Transverse colon (tissue), 4 donors: ENCODE data around the gene KCNG3. TPM values are rescaled to one million over a fixed set of nuclear protein-coding genes. Genes with fewer than 3 reads are reported as not detected.

Experiments used
- DNase-seq: peaks from one replicate; pipeline ENCODE4 v3.0.0-alpha.2; 2019
- H3K27ac ChIP-seq, 4 donors: fragments of 200-600 bp; sonication (generic); 2 replicates each; pipeline ENCODE4 v1.5.1; 2016 to 2018; ENCODE audit warnings: inconsistent platforms in 4 of 4
- H3K27me3 ChIP-seq: fragments of 200-600 bp; sonication (generic); 2 replicates; pipeline ENCODE4 v1.5.1; 2017; ENCODE audit warnings: inconsistent platforms
- H3K36me3 ChIP-seq, 4 donors: fragments of 200-600 bp; sonication (generic); 2 replicates each; pipeline ENCODE4 v1.5.1; 2017 to 2019; ENCODE audit warnings: inconsistent platforms in 4 of 4
- H3K4me1 ChIP-seq, 4 donors: fragments of 200-600 bp; sonication (generic); 2 replicates each; pipeline ENCODE4 v1.5.1; 2017 to 2020; ENCODE audit warnings: inconsistent platforms in 4 of 4
- H3K4me3 ChIP-seq, 4 donors: fragments of 200-600 bp; sonication (generic); 1 replicate in 1 of 4; 2 replicates in 3 of 4; pipeline versions ENCODE4 v1.5.1 to v1.6.1; 2017 to 2019; ENCODE audit warnings: inconsistent platforms in 4 of 4
- H3K9me3 ChIP-seq, 2 donors: fragments of 200-600 bp; sonication (generic); 2 replicates each; pipeline ENCODE4 v1.5.1; 2017 to 2019; ENCODE audit warnings: inconsistent platforms in 2 of 2
- EP300 ChIP-seq: sonication (generic); formaldehyde crosslinking; IDR thresholded peaks from one replicate; pipeline ENCODE4 v1.6.1; 2017; ENCODE audit warnings: antibody characterized with exemption, low read depth
- POLR2A ChIP-seq: fragments of 450-650 bp; IDR thresholded peaks from one replicate; pipeline ENCODE4 v1.6.1; 2016; ENCODE audit warnings: antibody characterized with exemption, mild to moderate bottlenecking, moderate library complexity
- POLR2AphosphoS5 ChIP-seq, 3 donors: sonication (generic); formaldehyde crosslinking; IDR thresholded peaks; one replicate each; pipeline ENCODE4 v1.6.1; 2016; ENCODE audit warnings: antibody characterized with exemption in 3 of 3
- WGBS, 2 donors: methylation state at CpG; one replicate each; pipeline ENCODE4 v1.1.5; 2018; ENCODE audit warnings: low coverage in 1 of 2; 5-methylcytosine and 5-hydroxymethylcytosine counted together
- in situ Hi-C, 4 donors: fragments of 200-750 bp; cut with MboI; loops; one replicate each; pipeline versions ENCODE4 v1.15.0 to v1.15.1; 2017; ENCODE audit warnings: low sequenced_read_pairs in 3 of 4, low pct_ligation_motif_present in 1 of 4, low pct_unique_long_range_greater_than_20kb in 1 of 4
- intact Hi-C: fragments of 100-400 bp; cut with DNase I; formaldehyde crosslinking; loops from one replicate; pipeline ENCODE4 v1.15.1; 2023; ENCODE audit warnings: low total_unique reads
- total RNA-seq, 4 donors: library from RNA; depleted of rRNA; stranded (reverse); fragments of >200 nt; gene quantifications; one replicate each; pipeline ENCODE4 v1.1.0, GENCODE V29; 2016
- TF ChIP-seq, protein P1 (sequence below), 5 experiments: fragments of 200-600 bp in 3 of 5; fragments of 450-650 bp in 2 of 5; sonication (generic) in 3 of 5; IDR thresholded peaks; 1 replicate in 2 of 5; 2 replicates in 3 of 5; pipeline ENCODE4 v1.5.1; 2016 to 2017; ENCODE audit warnings: antibody characterized with exemption in 5 of 5, inconsistent platforms in 3 of 5, mild to moderate bottlenecking in 2 of 5, moderate library complexity in 1 of 5

The KCNG3 gene
- total RNA-seq, 4 donors from 2014 or later, result 11.3 to 25.4 (median 18.5) TPM

DNA sequence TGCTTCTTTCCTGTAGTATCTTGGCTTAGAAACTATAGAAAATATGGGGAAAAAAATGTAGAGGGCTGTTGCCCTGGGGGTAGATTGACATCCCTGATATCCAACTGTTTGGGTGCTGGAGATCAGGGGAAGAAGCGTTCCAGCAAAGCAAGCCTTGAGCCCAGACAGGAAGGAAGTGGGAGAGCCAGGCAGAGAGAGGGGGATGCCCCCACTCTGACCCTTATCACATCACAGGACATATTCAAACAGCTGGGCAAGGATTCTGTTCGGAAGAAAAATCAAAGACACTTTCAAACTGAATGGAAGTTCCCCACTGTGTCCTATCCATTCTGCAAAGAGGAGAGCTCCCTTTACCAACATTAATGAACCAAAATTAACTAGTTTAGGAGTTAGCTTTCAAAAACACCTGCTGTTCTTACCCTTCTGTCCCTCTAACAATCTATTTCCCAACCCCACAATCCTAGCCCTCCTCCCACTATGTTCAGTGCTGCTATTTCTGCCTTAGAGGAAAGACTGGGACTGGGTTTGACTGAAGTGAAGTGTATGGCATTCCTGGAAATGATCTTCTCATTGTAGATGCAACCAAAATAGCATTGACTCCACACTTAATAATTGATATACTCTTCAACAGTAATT, 16.9 kb upstream of the KCNG3 start:
- peaks cover 0 to 4% (median 2%) of the 10 kb centered on the region in 4 donors for H3K4me1 ChIP-seq
- WGBS, 2 donors, result 63% methylated on average over 2 of the region's 2 CpGs; no CpG with 5 or more reads in 1 of the 2 donors
- no peaks in the 10 kb centered on the region for H3K36me3 ChIP-seq
- DNase-seq, result no peak
- TF ChIP-seq, protein P1, sequence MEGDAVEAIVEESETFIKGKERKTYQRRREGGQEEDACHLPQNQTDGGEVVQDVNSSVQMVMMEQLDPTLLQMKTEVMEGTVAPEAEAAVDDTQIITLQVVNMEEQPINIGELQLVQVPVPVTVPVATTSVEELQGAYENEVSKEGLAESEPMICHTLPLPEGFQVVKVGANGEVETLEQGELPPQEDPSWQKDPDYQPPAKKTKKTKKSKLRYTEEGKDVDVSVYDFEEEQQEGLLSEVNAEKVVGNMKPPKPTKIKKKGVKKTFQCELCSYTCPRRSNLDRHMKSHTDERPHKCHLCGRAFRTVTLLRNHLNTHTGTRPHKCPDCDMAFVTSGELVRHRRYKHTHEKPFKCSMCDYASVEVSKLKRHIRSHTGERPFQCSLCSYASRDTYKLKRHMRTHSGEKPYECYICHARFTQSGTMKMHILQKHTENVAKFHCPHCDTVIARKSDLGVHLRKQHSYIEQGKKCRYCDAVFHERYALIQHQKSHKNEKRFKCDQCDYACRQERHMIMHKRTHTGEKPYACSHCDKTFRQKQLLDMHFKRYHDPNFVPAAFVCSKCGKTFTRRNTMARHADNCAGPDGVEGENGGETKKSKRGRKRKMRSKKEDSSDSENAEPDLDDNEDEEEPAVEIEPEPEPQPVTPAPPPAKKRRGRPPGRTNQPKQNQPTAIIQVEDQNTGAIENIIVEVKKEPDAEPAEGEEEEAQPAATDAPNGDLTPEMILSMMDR (IDR thresholded peaks at IDR 0.05), result no peak
- TF ChIP-seq POLR2AphosphoS5 (IDR thresholded peaks at IDR 0.05) (no peak), POLR2A (no peak), EP300 (no peak)
- no peak overlapping the region for H3K4me3 ChIP-seq
- H3K27me3 ChIP-seq, result no peaks in the 10 kb centered on the region
- intact Hi-C loops, result loop anchor here (5.0 kb wide), 1 partner anchor 152 kb away; no protein-coding TSS in a partner anchor
- no peaks in the 10 kb centered on the region for H3K9me3 ChIP-seq
- no peak overlapping the region for H3K27ac ChIP-seq
- in situ Hi-C loops, result loop anchor here in 1 of 4 donors (10.0 kb wide), 1 partner anchor 154 kb away; no protein-coding TSS in a partner anchor

DNA sequence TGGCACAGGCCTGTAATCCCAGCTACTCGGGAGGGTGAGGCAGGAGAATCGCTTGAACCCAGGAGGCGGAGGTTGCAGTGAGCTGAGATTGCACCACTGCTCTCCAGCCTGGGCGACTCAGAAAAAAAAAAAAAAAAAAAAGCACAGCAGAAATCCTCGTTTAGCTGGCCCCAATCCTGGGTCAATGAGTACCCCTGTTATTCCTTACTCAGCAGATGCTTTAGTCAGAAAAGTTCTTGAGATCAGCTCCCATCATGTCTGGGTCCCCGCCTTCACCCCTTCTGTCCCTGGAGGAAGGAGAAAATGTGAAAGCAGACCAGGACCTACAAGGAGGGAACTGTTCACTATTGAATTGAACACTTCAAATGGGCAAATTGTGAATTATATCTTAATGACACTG, 16.4 kb upstream of the KCNG3 start:
- TF ChIP-seq, protein P1 (IDR thresholded peaks at IDR 0.05), result no peak
- no peak for TF ChIP-seq POLR2AphosphoS5 (IDR thresholded peaks at IDR 0.05)
- no peak for TF ChIP-seq EP300
- Histone ChIP-seq H3K27me3 (no peaks in the 10 kb centered on the region), H3K27ac (no peak overlapping the region), H3K9me3 (no peaks in the 10 kb centered on the region), H3K36me3 (no peaks in the 10 kb centered on the region), H3K4me1 (peaks cover 0 to 4% (median 2%) of the 10 kb centered on the region in 4 donors), H3K4me3 (no peak overlapping the region)
- intact Hi-C loops, result loop anchor here (5.0 kb wide), 1 partner anchor 152 kb away; no protein-coding TSS in a partner anchor
- WGBS, 2 donors, result 80 to 93% methylated on average over 2 to 6 of the region's 6 CpGs
- in situ Hi-C loops, result loop anchor here in 1 of 4 donors (10.0 kb wide), 1 partner anchor 155 kb away; no protein-coding TSS in a partner anchor
- DNase-seq, result no peak

DNA sequence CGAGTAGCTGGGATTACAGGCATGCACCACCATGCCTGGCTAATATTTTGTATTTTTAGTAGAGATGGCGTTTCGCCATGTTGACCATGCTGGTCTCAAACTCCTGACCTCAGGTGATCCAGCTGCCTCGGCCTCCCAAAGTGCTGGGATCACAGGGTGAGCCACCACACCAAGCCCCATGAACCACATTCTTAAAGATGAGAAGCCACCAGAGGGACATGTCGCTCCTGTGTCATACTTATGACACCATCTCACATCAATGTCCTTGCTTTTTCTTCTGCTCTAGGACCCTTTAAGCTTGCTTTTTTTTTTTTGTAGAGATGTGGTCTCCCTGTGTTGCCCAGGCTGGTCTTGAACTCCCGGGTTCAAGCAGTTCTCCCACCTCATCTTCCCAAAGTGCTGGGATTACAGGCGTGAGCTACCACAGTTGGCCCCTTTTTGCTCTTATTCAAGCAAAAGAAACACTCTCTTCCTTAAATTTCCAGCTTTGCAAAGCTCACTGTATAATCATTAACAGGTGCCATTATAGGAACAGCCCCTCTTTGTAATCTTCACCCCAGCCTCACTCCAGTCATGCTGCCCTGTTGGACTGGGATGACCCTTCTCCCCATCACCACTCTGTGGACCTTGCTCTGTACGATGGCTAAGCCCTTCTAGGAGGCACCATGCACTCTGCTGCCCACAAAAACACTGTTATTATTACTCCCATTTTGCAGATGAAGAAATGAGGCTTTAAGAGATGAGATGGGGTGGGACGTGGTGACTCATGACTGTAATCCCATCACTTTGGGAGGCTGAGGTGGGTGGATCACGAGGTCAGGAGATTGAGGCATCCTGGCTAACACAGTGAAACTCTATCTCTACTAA, 10.8 kb upstream of the KCNG3 start:
- WGBS, 2 donors, result 89 to 90% methylated on average over 7 to 10 of the region's 10 CpGs
- intact Hi-C loops (no loop called here), in situ Hi-C loops (loop anchor here in 3 of 4 donors (5.0 to 10.0 kb wide), 2 partner anchors 158 to 160 kb away; no protein-coding TSS in a partner anchor)
- Histone ChIP-seq H3K27me3 (no peaks in the 10 kb centered on the region), H3K4me3 (no peak overlapping the region), H3K4me1 (no peaks in the 10 kb centered on the region), H3K36me3 (no peaks in the 10 kb centered on the region), H3K9me3 (no peaks in the 10 kb centered on the region), H3K27ac (no peak overlapping the region)
- TF ChIP-seq POLR2AphosphoS5 (IDR thresholded peaks at IDR 0.05) (no peak), POLR2A (no peak), EP300 (no peak)
- TF ChIP-seq, protein P1 (IDR thresholded peaks at IDR 0.05), result no peak
- DNase-seq, result no peak

DNA sequence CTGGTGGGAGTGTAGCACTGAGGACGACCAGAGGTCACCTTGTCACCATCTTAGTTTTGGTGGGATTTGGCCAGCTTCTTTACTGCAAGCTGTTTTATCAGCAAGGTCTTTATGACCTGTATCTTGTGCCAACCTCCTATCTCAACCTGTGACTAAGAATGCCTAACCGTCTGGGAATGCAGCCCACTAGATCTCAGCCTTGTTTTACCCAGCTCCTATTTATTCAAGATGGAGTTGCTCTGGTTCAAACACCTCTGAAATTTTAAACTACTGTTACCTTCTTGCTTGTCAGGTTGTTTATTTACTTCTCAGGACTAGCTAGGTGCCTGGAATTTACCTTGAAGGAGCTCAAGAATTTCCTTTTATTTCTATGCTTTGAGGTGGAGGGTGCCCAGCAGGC, 9.5 kb upstream of the KCNG3 start:
- Histone ChIP-seq H3K27ac (no peak overlapping the region), H3K4me3 (no peak overlapping the region), H3K4me1 (no peaks in the 10 kb centered on the region), H3K27me3 (no peaks in the 10 kb centered on the region), H3K9me3 (no peaks in the 10 kb centered on the region), H3K36me3 (no peaks in the 10 kb centered on the region)
- in situ Hi-C loops (loop anchor here in 2 of 4 donors (10.0 kb wide), 1 partner anchor 162 kb away; no protein-coding TSS in a partner anchor), intact Hi-C loops (no loop called here)
- 52% methylated on average over 2 of the region's 2 CpGs; no CpG with 5 or more reads in 1 of the 2 donors for WGBS, 2 donors
- no peak for DNase-seq
- TF ChIP-seq EP300, result no peak
- no peak for TF ChIP-seq POLR2A
- TF ChIP-seq, protein P1 (IDR thresholded peaks at IDR 0.05), result no peak
- TF ChIP-seq POLR2AphosphoS5 (IDR thresholded peaks at IDR 0.05), result no peak
